Muscle of back (tissue), 11 donors: ENCODE measurements around the gene DDX4. TPM values are rescaled to one million over a fixed set of nuclear protein-coding genes. Genes with fewer than 3 reads are reported as not detected.
"Not testable (repeated sequence)": the region's sequence is repeated elsewhere in the genome, so short reads cannot be mapped to it uniquely, and the experiment has no call there.

Experiments
- DNase-seq, 3 donors: peaks; one replicate each; pipeline versions ENCODE4 v3.0.0 to v3.0.0-alpha.2; 2013
- polyA plus RNA-seq, 10 donors: library from polyadenylated mRNA; unstranded; fragments of 120-200 nt; gene quantifications; one replicate each; pipeline ENCODE4 v1.2.1, GENCODE V29; 2013; ENCODE audit not compliant: insufficient read length in 10 of 10

DDX4 gene
- polyA plus RNA-seq, 10 donors = 0.12 to 0.90 (median 0.34) TPM; not detected in 3

DNA sequence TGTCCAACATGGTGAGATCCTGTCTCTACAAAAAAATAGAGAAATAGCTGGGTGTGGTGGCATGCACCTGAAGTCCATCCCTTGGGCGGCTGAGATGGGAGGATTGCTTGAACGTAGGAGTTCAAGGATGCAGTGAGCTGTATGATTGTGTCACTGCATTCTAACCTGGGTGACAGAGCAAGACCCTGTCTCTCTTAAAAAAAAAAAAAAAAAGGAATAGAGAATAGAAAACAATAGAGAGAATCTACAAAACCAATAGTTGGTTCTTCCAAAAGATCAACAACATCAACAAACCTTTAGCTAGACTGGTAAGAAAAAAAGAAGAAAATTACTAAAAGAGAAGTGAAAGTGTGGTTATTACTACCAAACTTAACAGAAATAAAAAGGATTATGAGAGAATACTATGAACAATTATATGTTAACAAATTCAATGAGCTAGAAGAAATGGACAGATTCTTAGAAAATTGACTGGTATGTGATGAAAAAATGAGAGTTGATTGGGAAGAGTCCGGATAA, 17.6 kb upstream of the DDX4 start:
- DNase-seq = no peak

DNA sequence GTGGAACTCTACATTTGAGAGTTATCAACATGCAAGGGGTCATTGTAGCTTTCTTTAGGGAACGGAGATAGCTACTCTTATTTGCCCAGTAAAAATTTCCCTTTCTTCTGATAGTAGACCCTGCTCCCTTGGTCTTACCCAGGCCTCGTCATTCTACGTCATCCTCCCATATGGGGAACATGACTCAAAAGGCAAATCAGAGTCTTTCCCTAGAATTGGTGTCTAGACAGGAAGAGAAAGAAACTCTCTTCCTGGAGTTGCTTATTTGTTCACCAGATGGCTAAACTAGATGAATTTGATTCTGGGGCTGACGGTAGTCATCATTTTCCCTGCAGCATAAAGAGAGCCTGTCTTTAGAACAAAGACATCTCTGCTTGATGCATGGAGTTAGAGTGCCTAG, 13.6 kb upstream of the DDX4 start:
- DNase-seq = no peak

DNA sequence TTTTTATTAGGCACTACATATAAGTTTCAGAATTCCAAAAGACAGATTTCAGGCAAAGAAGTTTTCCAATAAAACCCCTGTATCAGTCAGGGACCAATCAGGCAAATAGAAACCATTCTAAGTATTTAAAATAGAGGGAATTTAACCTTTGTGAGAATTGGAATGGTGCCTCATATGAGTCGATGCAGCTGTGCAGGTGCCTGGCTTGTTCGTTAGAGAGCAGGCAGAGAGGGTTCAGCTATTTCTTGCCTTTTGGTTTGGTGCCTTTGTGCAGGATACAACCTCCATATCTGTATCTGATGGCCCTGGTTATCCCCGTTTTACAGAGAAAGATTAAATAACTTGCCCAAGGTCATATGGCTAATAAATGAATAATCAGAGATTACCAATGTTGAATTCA, 6.0 kb upstream of the DDX4 start:
- DNase-seq = no peak

DNA sequence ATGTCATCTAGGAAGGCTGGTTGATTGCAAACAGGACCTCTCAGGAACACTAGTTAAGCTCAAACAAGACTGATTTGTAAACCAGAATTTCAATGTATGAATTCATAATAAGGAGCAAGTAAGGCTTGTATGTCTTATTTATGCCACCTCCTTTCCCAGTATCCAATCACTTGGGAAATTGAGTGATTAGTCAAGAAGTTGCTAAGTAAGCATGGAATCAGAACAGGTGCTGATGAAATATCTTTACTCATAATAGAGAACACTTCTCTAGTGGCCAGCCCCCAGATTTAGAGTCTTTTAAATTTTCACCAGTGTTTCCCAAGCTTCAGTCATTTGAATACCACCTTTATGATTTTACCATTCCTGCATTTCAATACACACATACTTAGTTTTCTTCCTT, 5.3 kb upstream of the DDX4 start:
- no peak for DNase-seq

DNA sequence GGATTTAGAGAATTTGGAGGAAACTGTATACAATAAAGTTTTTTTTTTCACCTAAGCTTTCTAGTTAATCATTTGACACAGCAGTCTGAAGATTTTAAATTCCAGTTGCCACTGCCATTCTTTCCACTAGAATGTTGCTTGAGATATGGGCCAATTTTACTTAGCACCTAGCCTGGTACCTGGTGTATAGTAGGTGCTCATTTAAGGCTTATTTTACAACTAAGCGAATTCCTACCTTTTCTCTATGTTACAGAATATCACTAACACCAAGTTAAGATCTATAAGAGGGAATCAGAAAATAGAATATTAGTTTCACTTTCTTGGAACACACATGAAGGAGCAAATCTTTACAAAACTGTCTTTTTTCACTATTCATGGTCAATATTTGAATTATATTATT, 3.2 kb upstream of the DDX4 start:
- DNase-seq = no peak

DNA sequence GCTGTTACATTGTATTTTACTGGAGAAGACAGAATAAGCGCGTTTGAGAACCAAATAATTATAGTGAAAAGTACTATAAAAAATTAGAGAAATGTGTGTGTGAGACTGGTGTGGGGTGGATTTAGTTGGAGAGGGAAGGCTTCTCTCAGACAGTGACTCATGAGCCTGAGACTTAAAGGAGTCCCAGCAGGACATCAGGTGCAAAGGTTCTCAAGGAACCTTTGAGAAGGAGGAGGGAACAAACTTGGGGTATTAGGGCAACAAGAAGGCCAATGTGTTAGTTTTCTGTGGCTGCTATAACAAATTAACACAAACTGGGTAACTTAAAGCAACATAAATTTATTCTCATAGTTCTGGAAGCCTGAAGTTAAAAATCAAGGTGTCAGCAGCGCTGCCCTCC, 4.9 kb downstream of the DDX4 start:
- no peak for DNase-seq

DNA sequence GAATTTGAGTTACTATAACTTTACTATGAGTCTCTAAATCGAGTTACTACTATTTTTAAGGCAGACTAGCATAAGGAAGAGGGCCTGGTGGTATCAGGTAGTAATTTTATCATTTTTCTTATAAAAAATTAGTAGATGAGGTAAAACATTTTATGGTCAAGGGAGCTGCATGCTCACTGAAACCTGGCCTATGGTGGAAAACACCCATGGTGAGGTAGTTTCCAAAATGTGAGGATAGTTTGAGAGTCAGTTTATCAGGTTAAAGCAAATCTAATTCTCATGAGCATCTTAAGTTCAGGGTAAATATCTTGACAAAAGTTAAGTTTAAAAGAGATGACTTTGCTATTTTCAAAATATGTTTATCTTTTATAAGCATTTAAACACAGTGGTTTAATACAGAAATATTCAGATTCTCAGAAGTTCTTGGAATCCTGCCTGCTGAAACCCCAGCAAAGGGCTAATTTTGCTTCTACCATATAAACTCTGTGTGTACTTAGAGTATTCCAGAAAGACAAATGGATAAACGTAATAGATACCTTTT, 10.0 kb downstream of the DDX4 start:
- DNase-seq = no peak

DNA sequence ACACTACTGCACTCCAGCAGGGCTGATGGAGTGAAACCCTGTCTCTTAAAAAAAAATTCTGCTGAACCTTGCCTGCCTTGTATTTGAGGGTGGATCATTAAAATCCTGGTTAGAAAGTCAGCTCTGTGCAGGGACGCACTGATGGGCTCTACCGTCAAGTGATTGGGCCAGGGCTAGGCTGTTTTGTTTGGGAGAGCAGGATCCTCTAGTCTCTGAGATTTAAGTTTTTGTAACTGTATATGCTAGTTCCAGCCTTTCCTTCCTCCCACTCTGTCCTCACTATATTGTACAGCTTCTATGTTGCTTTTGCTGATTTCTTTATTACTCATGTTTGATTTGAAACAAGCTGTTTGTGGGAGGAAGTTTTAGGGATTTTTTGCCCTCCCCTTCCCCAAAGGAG, 11.5 kb downstream of the DDX4 start:
- DNase-seq = peak in 1 of 3 donors; percentile 6

DNA sequence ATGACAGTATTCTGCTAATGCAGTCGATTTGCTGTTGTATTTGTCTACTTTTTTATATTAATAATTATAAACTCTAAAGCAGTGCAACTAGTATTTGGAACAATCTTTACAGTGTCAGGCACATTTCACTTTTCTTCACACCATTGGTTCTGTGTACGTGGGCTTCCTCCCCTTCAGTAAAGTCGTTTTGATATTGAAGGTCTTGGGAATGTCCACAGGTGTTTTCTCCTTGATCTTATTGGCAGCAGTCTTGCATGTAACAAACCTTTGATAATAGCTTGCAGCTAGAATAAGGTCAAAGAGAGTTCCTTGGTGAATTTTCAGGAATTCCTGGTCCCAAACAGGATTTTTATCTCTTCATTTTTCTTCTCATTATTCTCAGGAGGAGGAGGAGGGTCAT, 12.2 kb downstream of the DDX4 start:
- no peak for DNase-seq

DNA sequence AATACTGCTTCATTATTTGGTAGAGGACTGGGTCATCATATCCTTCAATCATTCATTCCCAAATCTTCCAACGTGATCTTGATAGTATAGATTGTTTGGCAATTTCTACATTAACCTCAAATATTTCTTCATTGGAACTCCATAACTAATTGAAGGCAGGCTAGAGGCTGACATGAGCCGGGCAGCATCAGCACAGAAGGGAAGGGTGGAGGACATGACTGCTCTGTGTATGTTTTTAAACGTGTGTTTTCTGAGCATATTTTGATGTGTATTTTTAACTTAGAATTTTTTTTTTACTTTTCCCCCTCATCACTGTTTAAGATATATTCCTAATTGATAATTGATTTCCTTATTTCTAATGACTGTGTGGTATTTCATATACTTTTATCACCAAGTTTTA, 12.6 kb downstream of the DDX4 start:
- no peak for DNase-seq

DNA sequence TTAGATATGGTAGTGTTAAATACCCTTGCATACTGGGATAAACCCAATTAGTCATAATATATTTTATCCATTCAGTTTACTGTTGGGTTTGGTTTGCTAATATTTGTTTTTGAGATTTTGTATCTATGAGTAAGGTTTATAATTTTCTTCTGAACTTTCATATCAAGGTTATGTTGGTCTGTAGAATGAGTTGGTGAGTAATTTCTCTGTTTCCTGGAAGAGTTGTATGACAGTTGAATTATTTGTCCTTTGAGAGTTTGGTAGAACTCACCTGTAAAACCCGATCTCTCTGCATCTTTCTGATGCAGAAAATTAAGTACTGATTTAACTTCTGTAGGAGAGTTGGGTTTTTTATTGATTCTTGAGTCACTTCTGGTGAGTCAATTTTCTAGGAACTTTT, 20.4 kb downstream of the DDX4 start:
- DNase-seq = no peak

DNA sequence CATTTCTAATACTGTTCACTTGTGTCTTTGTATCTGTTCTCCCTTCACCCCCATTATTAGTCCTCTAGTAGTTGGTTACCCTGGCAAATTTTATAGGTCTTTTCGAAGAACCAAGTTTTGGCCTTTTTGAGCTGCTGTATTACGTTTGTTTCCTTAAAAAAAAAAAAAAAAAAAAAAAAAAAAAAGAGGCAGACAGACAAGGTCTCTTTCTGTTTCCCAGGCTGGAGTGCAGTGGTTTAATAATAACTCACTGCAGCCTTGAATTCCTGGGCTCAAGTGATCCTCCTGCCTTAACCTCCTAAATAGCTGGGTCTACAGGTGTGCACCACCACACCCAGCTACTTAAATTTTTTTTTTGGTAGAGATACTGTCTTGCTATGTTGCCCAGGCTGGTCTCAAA, 20.9 kb downstream of the DDX4 start:
- no peak for DNase-seq

DNA sequence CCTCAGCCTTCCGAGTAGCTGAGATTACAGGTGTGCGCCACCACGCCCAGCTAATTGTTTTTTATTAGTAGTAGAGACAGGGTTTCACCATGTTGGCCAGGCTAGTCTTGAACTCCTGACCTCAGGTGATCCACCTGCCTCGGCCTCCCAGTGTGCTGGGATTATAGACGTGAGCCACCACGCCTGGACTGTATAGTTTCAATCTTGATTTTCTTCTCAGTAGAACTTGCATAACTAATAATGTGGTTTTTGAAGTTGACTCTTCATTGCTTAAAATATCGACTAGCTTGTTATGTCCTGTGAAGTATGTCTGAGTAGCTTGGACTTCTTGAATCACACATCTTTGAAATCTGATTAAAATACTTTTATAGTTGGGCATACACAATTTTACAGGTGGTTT, 23.9 kb downstream of the DDX4 start:
- DNase-seq = not testable (repeated sequence)

DNA sequence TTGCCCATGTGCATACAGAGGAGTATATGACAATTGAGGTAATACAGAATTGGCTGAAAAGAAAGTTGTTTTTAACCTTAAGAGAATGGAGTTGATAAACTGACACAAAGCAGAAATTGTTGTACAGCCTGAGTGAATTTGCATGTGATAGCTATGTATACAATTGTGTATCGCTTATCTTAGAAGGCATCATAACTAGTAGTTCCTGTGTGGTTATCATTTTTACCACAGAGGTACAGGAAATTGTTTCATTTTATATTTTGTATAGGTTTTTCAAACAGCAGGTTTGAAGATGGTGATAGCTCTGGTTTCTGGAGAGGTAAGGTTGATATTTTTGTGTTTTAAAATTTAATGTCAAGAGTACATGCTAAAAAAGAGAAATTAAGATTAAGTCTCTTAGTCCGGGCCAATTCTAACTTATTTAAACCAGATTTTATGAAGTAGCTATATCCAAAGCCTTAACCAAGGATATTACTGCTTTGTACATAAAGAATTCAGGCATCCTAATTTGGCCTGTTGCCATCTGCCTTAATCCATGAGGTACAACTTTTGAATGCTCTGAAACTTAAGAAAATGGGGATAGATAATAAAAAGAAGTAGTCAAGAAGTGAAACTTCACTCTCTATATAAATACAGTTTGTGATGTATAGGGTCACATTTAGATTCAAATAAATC, 26.0 kb downstream of the DDX4 start:
- no peak for DNase-seq

DNA sequence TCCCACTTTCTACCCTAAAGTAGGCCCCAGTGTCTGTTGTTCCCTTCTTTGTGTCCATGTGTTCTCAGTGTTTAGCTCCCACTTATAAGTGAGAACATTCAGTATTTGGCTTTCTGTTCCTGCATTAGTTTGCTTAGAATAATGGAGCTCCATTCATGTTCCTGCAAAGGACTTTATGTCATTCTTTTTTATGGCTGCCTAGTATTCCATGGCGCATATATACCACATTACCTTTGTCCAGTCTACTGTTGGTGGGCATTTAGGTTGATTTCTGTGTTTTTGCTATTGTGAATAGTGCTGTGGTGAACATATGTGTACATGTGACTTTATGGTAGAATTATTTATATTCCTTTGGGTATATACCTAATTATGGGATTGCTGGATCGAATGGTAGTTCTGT, 30.4 kb downstream of the DDX4 start:
- DNase-seq = no peak

DNA sequence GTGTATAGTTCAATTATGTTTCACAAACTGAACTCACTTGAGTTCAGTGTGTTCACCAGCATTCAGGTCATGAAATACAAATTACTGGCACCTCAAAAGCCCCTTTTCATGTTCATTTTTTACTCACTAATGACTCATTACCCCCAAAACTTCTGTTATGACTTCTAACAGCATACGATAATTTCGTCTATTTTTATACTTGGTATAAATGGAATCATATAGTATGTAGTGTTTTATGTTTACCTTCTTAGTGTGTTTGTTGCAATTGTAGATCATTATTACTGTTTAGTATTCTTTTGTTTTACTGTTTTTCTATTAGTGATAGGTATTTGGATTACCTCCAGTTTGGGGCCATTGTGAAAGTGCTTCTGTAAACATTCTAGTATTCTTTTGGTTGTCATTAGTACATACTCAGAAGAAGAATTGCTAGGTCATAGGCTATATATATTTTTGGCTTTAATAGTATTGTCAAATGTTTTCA, 33.4 kb downstream of the DDX4 start:
- no peak for DNase-seq

DNA sequence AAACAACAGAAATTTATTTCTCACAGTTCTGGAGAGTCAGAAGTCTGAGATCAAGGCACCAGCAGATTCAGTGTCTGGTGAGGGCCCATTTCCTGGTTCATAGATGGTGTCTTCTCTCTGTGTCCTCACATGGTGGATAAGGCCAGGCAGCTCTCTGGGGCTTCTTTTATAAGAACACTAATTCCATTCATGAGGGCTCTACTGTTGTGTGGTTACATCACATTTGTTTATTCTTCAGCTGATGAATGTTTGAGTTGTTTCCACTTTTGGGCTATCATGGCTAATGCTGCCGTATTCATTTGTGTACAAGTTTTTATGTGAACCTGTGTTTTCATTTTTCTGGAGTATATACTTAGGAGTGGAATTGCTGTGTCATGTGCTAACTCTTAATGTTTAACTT, 35.2 kb downstream of the DDX4 start:
- DNase-seq = no peak

DNA sequence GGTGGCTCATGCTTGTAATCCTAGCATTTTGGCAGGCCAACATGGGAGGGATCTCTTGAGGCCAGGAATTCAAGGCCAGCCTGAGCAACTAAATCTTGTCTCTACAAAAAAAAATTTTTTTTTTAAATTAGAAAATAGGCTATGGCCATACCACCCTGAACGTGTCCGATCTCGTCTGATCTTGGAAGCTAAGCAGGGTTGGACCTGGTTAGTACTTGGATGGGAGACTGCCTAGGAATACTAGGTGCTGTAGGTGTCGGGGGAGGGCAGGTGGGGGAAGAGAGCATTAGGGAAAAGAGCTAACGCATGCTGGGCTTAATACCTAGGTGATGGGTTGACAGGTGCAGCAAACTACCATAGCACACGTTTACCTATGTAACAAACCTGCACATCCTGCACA, 39.5 kb downstream of the DDX4 start:
- DNase-seq = no peak

DNA sequence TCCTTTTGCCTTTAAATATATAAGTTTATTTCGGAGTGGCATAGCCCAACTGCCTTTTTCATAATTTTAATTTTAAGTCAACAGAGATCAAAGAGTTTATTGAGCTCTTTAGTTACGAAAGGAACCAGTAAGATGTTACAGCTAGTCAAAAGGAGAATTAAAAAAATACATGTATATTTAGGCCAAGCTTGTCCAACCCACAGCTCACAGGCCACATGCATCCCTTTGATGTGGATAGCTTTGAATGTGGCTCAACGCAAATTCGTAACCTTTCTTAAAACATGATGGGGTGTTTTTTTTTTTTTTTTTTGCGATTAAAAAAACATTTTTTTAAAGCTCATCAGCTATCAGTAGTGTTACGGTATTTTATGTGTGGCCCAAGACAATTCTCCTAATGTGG, 63.1 kb downstream of the DDX4 start:
- DNase-seq = no peak

DNA sequence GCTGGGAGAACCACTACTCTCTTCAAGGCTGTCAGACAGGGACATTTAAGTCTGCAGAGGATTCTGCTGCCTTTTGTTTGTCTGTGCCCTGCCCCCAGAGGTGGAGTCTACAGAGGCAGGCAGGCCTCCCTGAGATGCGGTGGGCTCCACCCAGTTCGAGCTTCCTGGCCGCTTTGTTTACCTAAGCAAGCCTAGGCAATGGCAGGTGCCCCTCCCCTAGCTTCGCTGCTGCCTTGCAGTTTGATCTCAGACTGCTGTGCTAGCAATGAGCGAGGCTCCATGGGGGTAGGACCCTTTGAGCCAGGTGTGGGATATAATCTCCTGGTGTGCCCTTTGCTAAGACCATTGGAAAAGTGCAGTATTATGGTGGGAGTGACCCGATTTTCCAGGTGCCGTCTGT, 71.0 kb downstream of the DDX4 start:
- not testable (repeated sequence) for DNase-seq

DNA sequence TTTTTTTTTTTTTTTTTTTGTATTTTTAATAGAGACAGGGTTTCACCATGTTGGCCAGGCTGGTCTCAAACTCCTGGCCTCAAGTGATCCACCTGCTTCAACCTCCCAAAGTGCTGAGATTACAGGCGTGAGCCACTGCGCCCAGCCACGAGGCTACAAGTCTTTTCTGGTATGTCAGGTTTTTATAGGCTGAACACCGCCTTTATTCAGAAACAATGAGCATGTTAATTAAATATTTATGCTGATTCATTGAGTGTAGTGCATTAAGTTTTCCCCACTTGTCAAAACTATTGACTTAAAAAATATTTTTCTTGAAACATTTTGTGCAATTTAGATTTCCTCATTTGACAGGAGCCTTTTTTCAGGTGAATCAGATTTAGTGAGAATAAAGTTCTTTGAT, 78.1 kb downstream of the DDX4 start:
- DNase-seq = not testable (repeated sequence)

DNA sequence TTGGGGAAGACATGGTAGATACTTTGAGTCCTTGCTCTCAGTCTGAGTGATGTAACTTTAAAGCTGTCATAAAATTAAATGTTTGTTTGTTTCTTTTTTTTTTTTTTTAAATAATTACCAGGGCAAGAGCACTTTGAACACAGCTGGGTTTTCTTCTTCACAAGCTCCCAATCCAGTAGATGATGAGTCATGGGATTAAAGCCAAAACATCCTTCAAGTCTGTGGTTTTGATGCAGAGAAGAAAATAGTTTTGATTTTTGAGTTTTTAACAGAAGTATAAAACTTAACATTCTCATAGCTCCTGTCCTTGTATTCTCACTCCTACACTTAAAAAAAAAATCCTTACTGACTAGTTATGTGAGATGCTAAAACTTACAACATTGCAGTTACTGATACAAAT, 78.5 kb downstream of the DDX4 start:
- peak in 1 of 3 donors; percentile 72 for DNase-seq

DNA sequence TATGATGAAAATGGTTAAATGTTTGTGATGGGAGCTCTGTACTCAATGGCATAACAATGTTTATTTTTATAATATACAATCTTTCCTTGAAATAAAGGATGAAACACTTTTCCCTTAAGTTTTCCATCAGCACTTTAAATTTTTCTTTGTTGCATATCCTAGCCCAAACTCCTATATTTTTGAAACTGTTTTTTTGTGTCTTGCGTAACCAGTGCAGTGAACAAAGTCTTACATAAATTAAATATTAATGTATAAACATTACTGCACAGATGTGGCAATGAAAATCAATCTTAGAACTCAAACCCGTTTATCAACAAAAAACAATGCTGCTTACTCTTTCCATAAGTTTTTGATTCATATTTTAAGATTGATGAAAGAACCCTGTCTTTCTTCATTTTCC, 79.2 kb downstream of the DDX4 start:
- no peak for DNase-seq

DNA sequence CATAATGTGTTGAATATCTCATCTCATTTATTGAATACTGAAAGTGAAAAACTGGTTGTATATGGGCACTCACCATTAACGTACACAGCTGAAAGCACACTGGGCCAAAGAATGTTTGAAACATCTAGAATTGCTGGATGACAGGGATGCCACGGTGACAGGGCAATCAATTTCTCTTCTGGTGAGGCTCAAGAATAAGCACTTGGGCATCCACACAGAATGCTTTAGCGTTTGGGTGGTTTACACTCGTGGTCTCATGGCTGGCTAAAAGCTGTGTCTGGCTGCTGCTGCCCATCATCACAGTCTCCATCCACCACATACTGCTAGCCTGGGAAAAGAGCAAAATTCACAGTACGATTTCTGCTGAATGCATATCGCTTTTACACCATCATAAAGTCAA, 82.6 kb downstream of the DDX4 start:
- peak in 1 of 3 donors; percentile 11 for DNase-seq
